Stimulated activated naive B cell treated with anti-CD40 and anti-IgM and Interleukin-4, amounts not matched to agents 10 μg/mL and 1 μg/mL and 100 μg/mL, for 72 hours (primary cell): ENCODE measurements around the gene CCDC112.

Experiments used
- ATAC-seq, 2 donors: fragments of 150-1000 bp; cut with Tn5 transposase; replicated peaks; 2 replicates each; pipeline ENCODE4 v1.10.0; 2021; ENCODE audit warnings: moderate library complexity in 1 of 2
- DNase-seq: peaks from one replicate; pipeline ENCODE4 v3.0.0; 2021
- H3K27ac Mint-ChIP-seq: one replicate; pipeline ENCODE4 v1.8.0; 2022; ENCODE audit warnings: mild to moderate bottlenecking, mixed read lengths
- H3K27me3 Mint-ChIP-seq, 2 donors: one replicate each; pipeline ENCODE4 v1.8.0; 2022; ENCODE audit warnings: mixed read lengths in 2 of 2
- H3K36me3 Mint-ChIP-seq, 2 donors: one replicate each; pipeline ENCODE4 v1.8.0; 2022; ENCODE audit warnings: mixed read lengths in 2 of 2, mild to moderate bottlenecking in 1 of 2
- H3K4me1 Mint-ChIP-seq, 2 donors: one replicate each; pipeline ENCODE4 v1.8.0; 2022; ENCODE audit warnings: mixed read lengths in 2 of 2, mild to moderate bottlenecking in 1 of 2
- H3K4me3 Mint-ChIP-seq, 2 donors: one replicate each; pipeline ENCODE4 v1.8.0; 2022; ENCODE audit warnings: mild to moderate bottlenecking in 2 of 2, mixed read lengths in 2 of 2, moderate library complexity in 1 of 2
- H3K9me3 Mint-ChIP-seq, 2 donors: one replicate each; pipeline ENCODE4 v1.8.0; 2022; ENCODE audit warnings: mixed read lengths in 2 of 2, mild to moderate bottlenecking in 1 of 2

The CCDC112 gene

DNA sequence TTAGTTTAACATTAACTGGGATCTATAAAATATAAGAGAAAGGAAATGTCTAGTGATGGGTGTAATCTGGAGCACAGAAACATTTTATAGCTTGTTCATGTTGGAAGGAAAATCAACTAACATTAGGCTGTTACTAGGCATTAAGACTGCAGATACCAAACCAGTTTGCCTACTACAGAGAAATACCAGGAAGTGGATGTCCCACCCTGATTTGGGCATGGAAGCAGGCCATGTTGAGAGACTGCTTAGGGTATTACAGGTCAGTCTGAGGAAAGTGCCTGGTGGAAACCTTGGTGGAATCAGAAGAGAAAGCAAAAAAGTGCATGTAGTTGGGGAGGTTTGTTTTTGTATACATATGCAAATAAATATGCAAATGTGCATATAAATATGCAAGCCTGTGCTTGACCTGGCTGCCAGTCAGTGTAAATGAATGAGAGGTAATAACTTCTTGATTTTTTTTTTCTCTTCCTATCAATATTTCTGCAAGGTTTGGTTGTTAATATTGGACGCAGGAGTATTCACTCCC is 9.6 kb upstream of the CCDC112 start:
- no peak overlapping the region for H3K4me3 Mint-ChIP-seq
- ATAC-seq: no peak
- H3K27me3 Mint-ChIP-seq: peaks cover 15 to 38% of the 10 kb centered on the region in 2 donors
- no peaks in the 10 kb centered on the region for H3K4me1 Mint-ChIP-seq
- no peak overlapping the region for H3K27ac Mint-ChIP-seq
- no peaks in the 10 kb centered on the region for H3K9me3 Mint-ChIP-seq
- DNase-seq: no peak
- H3K36me3 Mint-ChIP-seq: no peaks in the 10 kb centered on the region

DNA sequence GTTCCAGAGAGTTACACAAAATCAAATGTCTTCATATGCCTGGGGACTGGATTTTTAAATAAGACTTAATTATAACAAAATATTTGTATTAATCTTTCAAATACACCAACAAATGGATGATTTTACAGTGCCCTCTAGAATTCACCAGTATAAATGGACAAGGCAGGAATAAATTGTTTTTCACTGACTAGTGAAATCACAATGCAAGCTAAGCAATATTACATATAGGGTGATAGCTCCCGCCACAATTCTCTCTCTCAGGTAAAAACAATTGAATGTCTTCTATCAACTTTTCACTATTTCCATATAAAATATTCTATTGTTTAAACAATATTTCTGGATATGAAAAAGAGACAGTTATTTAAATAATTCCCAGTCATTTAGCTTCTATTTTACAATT is 8.0 kb upstream of the CCDC112 start:
- no peak for DNase-seq
- no peak overlapping the region for H3K4me3 Mint-ChIP-seq
- no peak overlapping the region for H3K27ac Mint-ChIP-seq
- peaks cover 15 to 38% of the 10 kb centered on the region in 2 donors for H3K27me3 Mint-ChIP-seq
- no peaks in the 10 kb centered on the region for H3K4me1 Mint-ChIP-seq
- H3K9me3 Mint-ChIP-seq: no peaks in the 10 kb centered on the region
- ATAC-seq: no peak
- H3K36me3 Mint-ChIP-seq: no peaks in the 10 kb centered on the region

DNA sequence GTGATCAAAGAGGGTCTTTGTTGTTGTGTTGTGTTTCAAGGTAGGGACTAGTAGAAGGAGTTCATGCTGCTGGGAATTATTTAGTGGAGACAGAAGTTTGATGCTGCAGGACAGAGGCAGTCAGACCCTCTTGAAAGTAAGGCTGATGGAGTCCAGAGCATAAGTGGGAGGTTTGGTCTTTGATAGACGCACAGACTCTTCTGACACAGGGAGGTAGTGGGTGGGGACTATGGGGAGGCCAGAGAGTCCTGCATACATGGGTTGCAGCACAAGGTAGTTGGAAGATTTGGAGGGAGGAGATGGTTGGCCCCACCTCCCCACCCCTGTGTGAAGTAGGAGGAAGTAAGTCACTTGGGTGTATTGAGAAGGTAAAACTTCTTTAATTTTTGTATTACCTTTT is 2.4 kb upstream of the CCDC112 start:
- DNase-seq: no peak
- Mint-ChIP-seq H3K27me3 (peaks cover 9 to 11% of the 10 kb centered on the region in 2 donors), H3K27ac (no peak overlapping the region), H3K36me3 (no peaks in the 10 kb centered on the region), H3K9me3 (no peaks in the 10 kb centered on the region), H3K4me1 (peaks cover 7 to 12% of the 10 kb centered on the region in 2 donors), H3K4me3 (no peak overlapping the region)
- no peak for ATAC-seq

DNA sequence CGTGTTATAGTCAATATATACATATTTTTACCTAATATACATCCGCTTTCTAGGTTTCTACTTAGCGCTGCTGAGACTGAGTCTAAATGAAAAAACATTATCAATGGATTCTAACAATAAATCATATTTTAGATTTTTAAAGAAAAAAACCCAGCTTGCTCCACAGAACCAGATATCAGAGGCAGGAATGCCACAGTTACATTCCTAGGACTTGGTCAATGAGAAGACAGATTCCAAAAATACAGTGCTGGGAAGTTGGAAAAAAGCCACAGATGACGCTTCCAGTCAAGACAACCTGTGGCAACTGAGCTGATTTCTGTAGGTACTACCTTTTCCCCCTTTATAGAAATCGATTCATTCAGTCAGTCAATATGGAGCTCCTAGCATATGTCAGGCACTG is 577 bp upstream of the CCDC112 start:
- H3K4me3 Mint-ChIP-seq: peak overlapping the region in 1 of 2 donors; percentile 11
- H3K36me3 Mint-ChIP-seq: peaks cover 2 to 3% of the 10 kb centered on the region in 2 donors
- no peak for DNase-seq
- peaks cover 7 to 12% of the 10 kb centered on the region in 2 donors for H3K4me1 Mint-ChIP-seq
- no peak for ATAC-seq
- no peaks in the 10 kb centered on the region for H3K27me3 Mint-ChIP-seq
- peaks cover under 1 to 2% of the 10 kb centered on the region in 2 donors for H3K9me3 Mint-ChIP-seq
- no peak overlapping the region for H3K27ac Mint-ChIP-seq

DNA sequence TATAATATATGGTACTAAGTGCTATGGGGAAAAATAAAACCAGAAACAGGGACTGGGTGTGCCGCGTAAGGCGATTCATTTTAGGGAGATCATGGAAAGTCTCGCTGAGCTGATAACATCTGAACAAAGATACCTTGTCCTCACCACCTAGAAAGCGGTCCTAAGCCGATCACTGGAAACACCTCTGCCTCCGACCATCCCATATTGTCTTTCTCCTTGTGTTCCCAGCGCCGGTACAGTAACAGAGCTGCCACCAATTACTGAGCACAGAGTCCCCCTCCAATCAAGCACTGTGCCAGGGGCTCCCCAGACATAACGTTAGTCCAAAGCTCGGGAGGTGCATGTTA is 704 bp downstream of the CCDC112 start:
- peak overlapping the region; percentile 69 for H3K27ac Mint-ChIP-seq
- no peak for DNase-seq
- peak; percentile 33 to 39 for ATAC-seq

DNA sequence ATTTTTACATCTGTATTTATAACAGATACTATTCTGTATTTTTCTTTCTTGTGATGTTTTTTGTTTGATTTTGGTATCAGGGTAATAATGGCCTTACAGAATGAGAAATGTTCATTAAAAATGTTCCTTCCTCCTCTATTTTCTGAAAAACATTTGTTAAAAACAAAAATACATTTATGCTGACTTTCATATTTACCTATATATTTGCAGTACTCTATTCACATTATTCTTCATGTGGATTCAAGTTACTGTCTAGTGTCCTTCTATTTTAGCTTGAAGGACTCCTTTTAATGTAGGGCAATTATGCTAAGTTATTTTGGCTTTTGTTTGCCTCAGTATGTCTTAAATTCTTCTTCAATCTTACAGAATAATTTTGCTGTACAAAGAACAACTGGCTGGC is 5.1 kb downstream of the CCDC112 start:
- no peak for DNase-seq

More for the DNA sequence above, 704 bp downstream of the CCDC112 start:
- no peaks in the 10 kb centered on the region for H3K27me3 Mint-ChIP-seq
- H3K36me3 Mint-ChIP-seq: peaks cover 5% of the 10 kb centered on the region in 2 donors
- H3K9me3 Mint-ChIP-seq: peaks cover 4% of the 10 kb centered on the region in 2 donors
- H3K4me3 Mint-ChIP-seq: peak overlapping the region; percentile 91
- peaks cover 7 to 12% of the 10 kb centered on the region in 2 donors for H3K4me1 Mint-ChIP-seq

DNA sequence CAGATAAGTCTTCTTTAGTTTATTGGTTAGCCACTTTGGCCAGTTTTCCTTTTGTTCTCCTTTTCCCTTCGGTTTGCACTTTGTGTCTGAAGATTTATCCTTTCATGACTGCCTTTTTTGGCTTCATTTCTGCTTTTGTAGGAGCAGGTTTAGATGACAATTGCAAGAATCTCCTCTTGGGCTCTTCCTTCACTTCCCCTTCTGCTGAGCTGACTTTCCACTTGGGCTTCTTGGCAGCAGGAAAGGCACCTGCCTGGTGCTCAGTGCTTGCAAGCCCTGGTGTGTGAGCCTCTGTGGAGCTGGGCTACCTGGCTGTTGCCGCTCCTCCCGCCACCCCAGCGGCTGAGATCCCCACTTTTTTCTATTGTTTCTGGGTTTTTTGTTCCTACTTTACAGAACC is 7.3 kb downstream of the CCDC112 start:
- no peak overlapping the region for H3K27ac Mint-ChIP-seq
- H3K9me3 Mint-ChIP-seq: peaks cover 4% of the 10 kb centered on the region in 2 donors
- H3K36me3 Mint-ChIP-seq: peaks cover 5% of the 10 kb centered on the region in 2 donors
- peaks cover 11 to 27% of the 10 kb centered on the region in 2 donors for H3K4me1 Mint-ChIP-seq
- H3K27me3 Mint-ChIP-seq: no peaks in the 10 kb centered on the region
- H3K4me3 Mint-ChIP-seq: no peak overlapping the region
- DNase-seq (no peak), ATAC-seq (no peak)

More for the DNA sequence above, 5.1 kb downstream of the CCDC112 start:
- Mint-ChIP-seq H3K36me3 (peaks cover 5% of the 10 kb centered on the region in 2 donors), H3K27ac (no peak overlapping the region), H3K27me3 (no peaks in the 10 kb centered on the region), H3K4me1 (peaks cover 11 to 24% of the 10 kb centered on the region in 2 donors), H3K4me3 (no peak overlapping the region), H3K9me3 (peaks cover 4% of the 10 kb centered on the region in 2 donors)
- no peak for ATAC-seq

DNA sequence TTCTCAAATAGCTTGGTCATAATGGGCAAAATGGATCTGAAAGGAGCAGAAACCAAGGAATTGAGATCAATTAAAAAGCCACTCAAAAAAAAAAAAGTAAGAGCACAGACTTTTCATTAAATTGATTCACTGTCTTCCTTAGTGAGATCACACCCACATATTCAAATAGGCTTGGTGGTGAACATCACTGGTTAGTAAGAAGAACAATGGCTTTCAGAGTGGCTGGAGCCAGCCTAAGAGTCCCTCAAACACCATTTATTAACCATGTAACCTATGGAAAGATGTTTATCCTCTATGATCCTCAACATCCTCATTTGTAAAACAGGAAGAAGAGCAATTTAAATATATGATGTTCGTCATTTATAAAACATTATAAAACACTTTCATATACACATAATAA is 12.4 kb downstream of the CCDC112 start:
- no peak overlapping the region for H3K27ac Mint-ChIP-seq
- peaks cover 0 to 2% of the 10 kb centered on the region in 2 donors for H3K36me3 Mint-ChIP-seq
- H3K27me3 Mint-ChIP-seq: no peaks in the 10 kb centered on the region
- H3K4me3 Mint-ChIP-seq: no peak overlapping the region
- DNase-seq (no peak), ATAC-seq (no peak)
- no peaks in the 10 kb centered on the region for H3K9me3 Mint-ChIP-seq
- H3K4me1 Mint-ChIP-seq: peaks cover 8 to 19% of the 10 kb centered on the region in 2 donors

DNA sequence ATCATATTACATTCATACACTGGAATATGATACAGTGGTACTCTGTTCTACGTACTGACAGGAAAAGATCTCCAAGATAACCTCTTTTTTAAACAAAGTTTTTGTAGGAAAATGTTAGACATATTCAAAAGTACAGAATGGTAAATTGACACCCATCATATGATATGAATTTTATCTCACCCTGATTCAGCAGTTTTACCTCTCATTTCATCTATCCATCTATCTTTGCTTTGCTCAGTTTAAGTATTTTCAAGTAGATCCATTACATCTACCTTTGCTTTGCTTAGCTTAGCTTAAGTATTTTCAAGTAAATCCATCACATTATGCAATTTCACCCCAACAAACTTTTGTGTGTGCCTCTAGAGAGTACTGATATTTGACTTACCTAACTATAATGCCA is 14.3 kb downstream of the CCDC112 start:
- no peak overlapping the region for H3K4me3 Mint-ChIP-seq
- peaks cover 0 to 2% of the 10 kb centered on the region in 2 donors for H3K36me3 Mint-ChIP-seq
- peaks cover 7 to 13% of the 10 kb centered on the region in 2 donors for H3K4me1 Mint-ChIP-seq
- ATAC-seq (no peak), DNase-seq (no peak)
- no peak overlapping the region for H3K27ac Mint-ChIP-seq
- no peaks in the 10 kb centered on the region for H3K9me3 Mint-ChIP-seq
- H3K27me3 Mint-ChIP-seq: no peaks in the 10 kb centered on the region

DNA sequence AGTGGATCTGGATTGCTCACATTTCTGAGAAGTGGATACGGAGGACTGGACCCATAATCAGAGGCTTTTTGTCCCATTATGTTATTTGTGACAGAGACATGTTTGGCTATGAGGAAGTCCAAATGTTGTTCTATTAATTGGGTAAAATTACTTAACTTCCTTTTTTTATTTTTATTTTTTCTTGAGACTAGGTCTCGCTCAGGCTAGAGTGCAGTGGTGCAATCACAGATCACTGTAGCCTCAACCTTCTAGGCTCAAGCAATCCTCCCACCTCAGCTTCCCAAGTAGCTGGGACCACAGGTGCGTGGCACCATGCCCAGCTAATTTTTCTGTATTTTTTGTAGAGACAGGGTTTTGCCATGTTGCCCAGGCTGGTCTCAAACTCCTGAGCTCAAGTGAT is 21.9 kb downstream of the CCDC112 start:
- H3K4me1 Mint-ChIP-seq: peaks cover 18 to 47% of the 10 kb centered on the region in 2 donors
- peaks cover 4 to 8% of the 10 kb centered on the region in 2 donors for H3K36me3 Mint-ChIP-seq
- peak overlapping the region in 1 of 2 donors; percentile 22 for H3K4me3 Mint-ChIP-seq
- H3K9me3 Mint-ChIP-seq: peaks cover 0 to 2% of the 10 kb centered on the region in 2 donors
- H3K27ac Mint-ChIP-seq: no peak overlapping the region
- ATAC-seq (peak; percentile 34 to 46), DNase-seq (no peak)
- no peaks in the 10 kb centered on the region for H3K27me3 Mint-ChIP-seq

DNA sequence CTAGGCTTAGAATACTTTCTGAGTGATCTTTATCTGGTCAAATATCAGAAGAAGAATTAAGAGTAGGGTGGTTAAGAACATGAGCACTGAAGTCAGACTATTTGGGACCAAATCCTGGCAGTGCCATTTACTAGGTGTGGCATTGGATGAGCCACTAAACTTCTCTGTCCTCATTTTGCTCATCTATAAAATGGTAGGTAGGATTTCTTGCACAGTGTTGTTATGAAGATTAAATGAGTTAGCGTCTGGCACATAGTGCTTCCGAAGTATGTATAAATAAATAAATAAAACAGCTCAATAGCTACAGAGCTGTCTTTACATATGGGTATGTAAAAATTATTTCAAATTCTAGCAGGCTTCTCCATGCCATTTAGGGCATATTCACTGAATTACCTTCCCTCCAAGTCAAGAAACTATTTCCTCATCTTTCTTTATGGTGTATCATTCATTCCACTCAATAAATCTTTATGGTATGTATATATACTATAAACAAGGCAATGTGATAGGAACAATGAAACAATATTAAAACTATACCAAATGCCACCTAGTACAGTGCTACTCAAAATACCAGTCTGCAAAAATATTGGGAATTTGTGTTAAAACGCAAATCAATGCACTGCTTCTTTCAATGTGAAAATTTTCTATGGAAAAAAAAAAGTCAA is 24.0 kb downstream of the CCDC112 start:
- Mint-ChIP-seq H3K27ac (peak overlapping the region; percentile 14), H3K27me3 (no peaks in the 10 kb centered on the region), H3K36me3 (peaks cover 4 to 8% of the 10 kb centered on the region in 2 donors), H3K4me3 (no peak overlapping the region), H3K9me3 (peaks cover 0 to 2% of the 10 kb centered on the region in 2 donors), H3K4me1 (peaks cover 18 to 47% of the 10 kb centered on the region in 2 donors)
- no peak for ATAC-seq
- no peak for DNase-seq

DNA sequence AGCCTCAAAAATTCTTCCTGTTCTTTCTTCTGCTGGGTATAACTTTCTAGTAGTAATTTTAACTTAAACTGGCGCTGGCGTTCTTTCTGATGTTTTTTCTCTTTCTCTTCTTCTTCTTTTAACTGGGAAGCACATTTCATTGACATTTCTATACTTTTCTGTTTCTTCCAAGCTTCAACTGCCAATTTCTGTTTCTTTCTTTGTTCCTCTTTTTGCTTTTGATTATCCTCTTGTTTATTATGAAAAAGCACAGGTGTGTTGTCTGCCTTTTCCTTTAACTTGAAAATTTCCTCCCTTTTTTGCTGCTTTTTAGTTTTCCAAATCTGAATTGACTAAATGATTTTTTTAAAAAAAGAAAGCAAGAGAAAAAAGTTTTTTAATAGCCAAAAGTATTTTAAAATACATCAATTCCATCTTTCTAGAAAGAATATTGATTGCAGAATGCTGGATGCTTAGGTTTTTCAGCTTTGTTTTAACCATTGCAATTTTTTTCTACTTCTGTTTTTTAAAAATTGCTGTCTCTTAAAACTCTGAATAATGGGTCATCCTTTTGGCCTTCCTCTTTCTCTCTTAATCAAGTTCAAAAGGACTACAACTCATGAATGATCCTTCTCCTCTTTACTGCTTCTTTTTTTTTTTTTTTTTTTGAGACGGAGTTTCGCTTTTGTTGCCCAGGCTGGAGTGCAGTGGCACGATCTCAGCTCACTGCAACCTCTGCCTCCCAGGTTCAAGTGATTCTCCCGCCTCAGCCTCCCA is 25.0 kb downstream of the CCDC112 start:
- Mint-ChIP-seq H3K4me3 (peak overlapping the region; percentile 46 to 71), H3K36me3 (peaks cover 3 to 8% of the 10 kb centered on the region in 2 donors), H3K4me1 (peaks cover 18 to 47% of the 10 kb centered on the region in 2 donors), H3K27me3 (no peaks in the 10 kb centered on the region), H3K9me3 (peaks cover 0 to 2% of the 10 kb centered on the region in 2 donors), H3K27ac (peak overlapping the region; percentile 87)
- peak; percentile 46 to 68 for ATAC-seq
- DNase-seq: no peak

DNA sequence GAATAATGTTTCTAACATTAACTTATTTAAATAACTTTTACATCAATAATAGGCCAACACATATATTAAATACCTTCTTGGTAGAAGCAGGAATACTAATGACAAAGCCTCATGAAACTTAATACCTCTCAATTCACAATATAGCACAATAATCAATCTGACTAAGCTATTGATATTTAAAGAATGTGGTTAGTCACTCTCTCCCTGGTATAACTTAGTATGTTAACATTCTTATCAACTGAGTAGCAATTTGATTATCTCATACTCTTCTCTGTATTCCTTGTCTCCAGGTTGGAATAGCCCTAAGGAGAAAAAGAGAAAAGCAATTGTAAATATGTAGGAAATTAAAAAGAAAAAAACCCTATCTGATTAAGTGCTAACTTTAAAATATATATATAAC is 28.8 kb downstream of the CCDC112 start:
- no peak overlapping the region for H3K4me3 Mint-ChIP-seq
- no peak overlapping the region for H3K27ac Mint-ChIP-seq
- no peaks in the 10 kb centered on the region for H3K9me3 Mint-ChIP-seq
- no peak for ATAC-seq
- peaks cover 7 to 26% of the 10 kb centered on the region in 2 donors for H3K4me1 Mint-ChIP-seq
- no peak for DNase-seq
- H3K36me3 Mint-ChIP-seq: peaks cover 0 to 8% of the 10 kb centered on the region in 2 donors
- no peaks in the 10 kb centered on the region for H3K27me3 Mint-ChIP-seq

DNA sequence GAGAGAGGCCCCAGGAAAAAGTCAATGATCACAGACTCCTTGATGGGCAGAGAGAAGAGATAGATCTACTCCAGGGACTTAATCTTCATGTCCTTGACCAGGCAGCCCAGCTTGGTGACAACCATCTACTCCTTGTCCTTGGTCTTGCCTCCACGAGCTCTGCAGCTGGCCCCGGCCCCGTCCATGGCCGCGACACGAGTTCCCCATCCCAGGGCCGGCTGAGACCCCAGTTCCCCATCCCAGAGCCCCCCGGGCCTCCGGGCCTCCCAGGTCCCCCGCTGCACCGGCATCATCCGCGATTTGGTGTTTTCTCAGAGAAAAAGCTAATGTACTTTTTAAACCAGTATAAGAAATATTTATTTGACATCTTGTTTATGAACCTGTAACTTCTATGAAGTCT is 31.2 kb downstream of the CCDC112 start:
- no peak for ATAC-seq
- Mint-ChIP-seq H3K9me3 (no peaks in the 10 kb centered on the region), H3K27ac (no peak overlapping the region), H3K4me1 (peaks cover 4 to 17% of the 10 kb centered on the region in 2 donors), H3K4me3 (no peak overlapping the region), H3K36me3 (peaks cover 1 to 5% of the 10 kb centered on the region in 2 donors), H3K27me3 (no peaks in the 10 kb centered on the region)
- no peak for DNase-seq

DNA sequence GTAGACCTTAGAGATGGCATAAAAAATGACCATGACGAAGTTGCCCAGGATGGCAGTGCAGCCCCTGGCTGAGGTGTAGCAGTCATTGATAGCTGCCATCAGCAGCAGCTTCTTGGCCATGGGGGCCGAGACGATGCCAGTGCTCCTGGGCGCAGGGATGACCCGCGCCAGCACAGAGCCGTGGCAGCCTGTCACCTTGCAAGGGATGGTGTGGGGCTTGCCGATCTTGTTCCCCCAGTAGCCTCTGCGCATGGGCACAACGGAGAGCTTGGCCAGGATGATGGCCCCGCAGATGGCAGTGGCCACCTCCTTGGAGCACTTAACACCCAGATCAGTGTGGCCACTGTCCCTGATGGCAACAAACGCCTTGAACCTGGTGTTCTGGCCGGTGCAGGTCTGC is 31.7 kb downstream of the CCDC112 start:
- ATAC-seq: no peak
- Mint-ChIP-seq H3K4me3 (no peak overlapping the region), H3K9me3 (no peaks in the 10 kb centered on the region), H3K27me3 (no peaks in the 10 kb centered on the region), H3K27ac (no peak overlapping the region), H3K4me1 (peaks cover 4 to 18% of the 10 kb centered on the region in 2 donors), H3K36me3 (peaks cover 1 to 5% of the 10 kb centered on the region in 2 donors)
- no peak for DNase-seq
